NCI-H524 (cell line): Measurements from ENCODE around the gene PIP5K1A.

Experiments used
- DNase-seq, 2 experiments: peaks; one replicate each; lab custom pipeline; 2025; lab: John Stamatoyannopoulos, UW

The PIP5K1A gene

GRCh38 chr1:151289991-151290708 is 91.8 kb downstream of the PIP5K1A start:
- DNase-seq, result no peak

- DNase-seq, result no peak
Observed at GRCh38 chr1:151290709-151291303, 92.5 kb downstream of the PIP5K1A start.

GRCh38 chr1:151292207-151293030 is 94.1 kb downstream of the PIP5K1A start:
- no peak for DNase-seq

GRCh38 chr1:151293093-151293492 is 94.7 kb downstream of the PIP5K1A start:
- DNase-seq, result no peak

GRCh38 chr1:151294742-151295462 is 96.5 kb downstream of the PIP5K1A start:
- DNase-seq, result no peak
